Bone marrow (tissue), 2 donors: Measurements from ENCODE around the gene FGGY.
"Not testable (repeated sequence)": the region's sequence is repeated elsewhere in the genome, so short reads cannot be mapped to it uniquely, and the experiment has no call there.

ENCODE experiments used
- DNase-seq, 2 donors: peaks; one replicate each; lab custom pipeline; 2025; lab: John Stamatoyannopoulos, UW

The FGGY gene

DNA sequence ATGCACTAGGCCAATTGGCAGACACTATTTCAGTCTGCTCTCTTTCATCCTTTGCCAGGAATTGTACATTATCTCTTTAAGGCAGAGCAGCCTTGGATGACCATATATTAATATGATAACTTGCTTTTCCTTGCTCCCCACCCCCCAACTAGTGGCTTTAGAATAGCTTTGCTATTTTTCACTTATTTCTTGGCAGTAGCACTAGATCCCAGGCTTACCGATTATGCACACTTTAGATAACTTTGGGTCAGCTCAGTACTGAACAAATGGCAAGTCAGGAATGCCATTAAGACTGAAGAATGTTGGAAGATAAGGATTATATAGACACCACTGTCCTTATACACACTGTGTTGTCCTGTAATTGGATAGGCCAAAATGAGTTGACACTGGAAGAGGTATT, 146.4 kb downstream of the FGGY start:
- DNase-seq, result no peak

- DNase-seq, result no peak
These were observed 147.6 kb downstream of the FGGY start for GRCh38 chr1:59444520-59444919.

- DNase-seq, result no peak
These were observed 148.1 kb downstream of the FGGY start for GRCh38 chr1:59445040-59445439.

DNA sequence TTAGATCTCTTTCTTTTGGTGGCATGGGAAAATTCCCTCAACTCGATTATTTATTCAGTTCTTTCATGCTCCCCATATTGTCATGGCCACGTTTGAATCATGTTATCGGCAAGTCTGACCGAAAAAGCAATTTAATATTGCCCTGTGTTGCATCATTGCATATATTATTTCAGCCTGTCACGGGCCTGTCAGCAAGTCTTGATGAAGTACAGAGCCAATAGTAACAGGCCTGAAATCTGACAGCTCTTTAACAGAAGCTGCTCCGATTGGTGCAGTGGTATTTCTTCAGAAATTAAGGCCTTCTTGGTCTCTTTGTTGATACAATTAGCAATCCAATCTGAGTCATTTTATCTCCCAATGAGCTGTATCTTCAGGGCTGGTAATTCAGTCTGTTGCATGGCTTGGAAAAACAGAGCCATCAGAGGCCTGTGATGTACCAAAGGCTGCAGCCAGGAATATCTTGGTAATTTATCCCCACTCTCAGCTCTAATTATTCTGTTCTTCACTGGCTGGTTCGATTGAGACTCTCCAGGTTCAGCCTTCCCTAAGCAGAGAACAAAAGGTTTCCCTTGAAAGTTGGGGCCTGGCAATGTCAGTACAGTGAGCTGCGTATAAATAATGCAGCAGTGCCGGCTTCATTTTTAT, 149.5 kb downstream of the FGGY start:
- no peak for DNase-seq

DNA sequence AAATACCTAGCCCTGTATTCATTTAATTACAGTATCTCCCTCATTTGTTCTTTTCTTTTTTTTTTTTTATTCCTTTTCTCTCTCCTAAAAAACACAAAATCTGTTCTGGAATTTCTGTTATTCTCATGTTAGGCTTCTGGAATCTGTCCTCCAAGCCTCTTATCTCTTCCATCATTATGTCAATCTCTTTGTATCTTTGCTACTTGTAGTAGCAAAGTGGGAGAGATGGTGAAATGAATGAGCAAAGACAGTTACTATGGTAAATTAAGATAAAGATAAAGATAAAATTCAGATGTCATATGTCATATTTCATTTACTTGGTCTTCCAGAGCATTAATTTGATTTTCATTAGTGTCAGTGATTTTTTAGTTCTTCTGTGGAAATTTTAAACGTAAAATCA, 155.1 kb downstream of the FGGY start:
- no peak for DNase-seq

DNA sequence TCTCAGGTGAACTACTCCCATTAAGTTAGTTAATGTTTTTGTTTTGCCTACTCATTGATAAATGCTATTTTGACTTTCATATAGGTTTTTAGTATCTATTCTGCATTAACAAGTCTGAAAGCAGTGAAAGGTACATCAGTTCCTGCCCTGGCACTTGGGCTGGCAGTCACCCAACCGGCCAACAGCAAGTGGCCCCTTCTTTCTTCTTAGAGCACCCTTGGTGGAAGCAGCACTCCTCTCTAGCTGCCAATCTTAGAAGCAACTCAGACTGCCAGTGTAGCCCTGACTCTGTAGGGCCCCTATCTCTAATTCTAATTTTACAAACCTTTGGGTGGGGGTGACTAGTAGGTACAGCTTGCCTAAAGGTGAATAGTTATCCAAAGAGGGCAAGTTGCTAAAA, 155.7 kb downstream of the FGGY start:
- DNase-seq, result no peak

DNA sequence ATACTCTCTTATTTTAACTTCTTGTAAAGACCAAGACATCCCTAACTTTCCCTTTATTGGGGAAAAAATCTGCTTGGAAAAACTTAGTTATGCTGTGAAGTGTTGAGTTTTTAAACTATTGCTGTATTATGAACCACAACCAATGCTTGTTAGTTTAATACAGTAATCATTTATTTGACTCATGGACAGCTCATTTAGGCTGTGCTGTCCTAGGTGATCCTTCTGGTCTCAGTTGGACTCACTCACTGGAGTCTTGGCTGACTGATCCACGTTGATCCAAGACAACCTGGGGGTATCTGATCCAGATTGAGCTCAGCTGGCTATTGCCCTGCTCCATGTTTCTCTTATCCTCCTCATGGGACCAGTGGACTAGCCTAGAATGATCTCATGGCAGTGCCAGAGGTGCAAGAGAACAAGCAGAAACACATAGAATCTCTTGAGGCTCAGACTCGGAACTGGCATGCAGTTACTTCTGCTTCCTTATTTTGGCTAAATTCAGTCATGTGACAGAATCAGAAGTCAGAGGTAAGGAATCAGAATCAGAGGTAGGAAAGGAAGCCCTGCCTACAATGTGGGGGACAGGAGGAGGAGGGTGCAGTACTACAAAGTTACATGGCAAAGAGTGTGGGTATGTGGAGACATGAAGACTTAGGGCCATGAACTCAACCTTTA, 156.5 kb downstream of the FGGY start:
- no peak for DNase-seq

DNA sequence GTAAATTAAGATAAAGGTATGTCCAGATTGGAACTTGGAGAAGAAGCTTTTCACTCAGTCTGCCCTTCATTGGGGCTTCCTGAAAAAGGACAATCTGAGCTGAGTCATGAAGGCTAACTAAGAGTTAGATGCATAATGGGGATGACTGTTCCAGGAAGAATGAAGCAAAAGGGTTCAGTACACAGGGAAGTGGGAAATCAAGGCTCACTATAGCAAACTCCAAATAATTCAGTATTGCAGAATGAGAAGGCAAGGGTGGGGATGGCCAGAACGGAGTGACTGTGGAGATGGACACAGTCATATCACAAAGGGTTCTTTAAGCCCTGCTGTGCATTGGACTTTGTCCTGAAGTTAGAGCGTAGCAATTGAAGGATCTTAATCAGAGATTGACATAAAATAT, 158.3 kb downstream of the FGGY start:
- DNase-seq, result no peak

DNA sequence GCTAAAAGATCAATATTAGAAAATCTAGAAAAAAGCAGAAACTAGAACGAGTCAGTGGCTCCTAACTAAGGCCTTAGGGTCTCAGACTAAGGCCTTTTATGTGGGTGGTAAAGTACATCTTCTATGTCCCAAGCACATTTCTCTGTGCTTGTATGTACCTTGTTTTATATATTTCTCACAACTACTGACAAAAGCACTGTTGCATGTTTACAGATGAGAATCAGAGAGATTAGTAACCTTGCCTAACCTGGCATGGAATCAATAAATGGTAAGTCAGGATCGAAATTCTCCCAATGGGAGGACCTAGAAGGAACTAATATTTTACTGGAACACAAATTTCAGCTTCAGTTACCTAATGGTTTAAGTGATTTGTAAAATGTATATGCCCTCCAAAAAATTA, 160.9 kb downstream of the FGGY start:
- DNase-seq, result no peak

- DNase-seq, result no peak
These were observed 162.0 kb downstream of the FGGY start for GRCh38 chr1:59458884-59459283.

GRCh38 chr1:59462942-59463341, 166.0 kb downstream of the FGGY start:
- not testable (repeated sequence) for DNase-seq

GRCh38 chr1:59465478-59465877, 168.6 kb downstream of the FGGY start:
- DNase-seq, result not testable (repeated sequence)

DNA sequence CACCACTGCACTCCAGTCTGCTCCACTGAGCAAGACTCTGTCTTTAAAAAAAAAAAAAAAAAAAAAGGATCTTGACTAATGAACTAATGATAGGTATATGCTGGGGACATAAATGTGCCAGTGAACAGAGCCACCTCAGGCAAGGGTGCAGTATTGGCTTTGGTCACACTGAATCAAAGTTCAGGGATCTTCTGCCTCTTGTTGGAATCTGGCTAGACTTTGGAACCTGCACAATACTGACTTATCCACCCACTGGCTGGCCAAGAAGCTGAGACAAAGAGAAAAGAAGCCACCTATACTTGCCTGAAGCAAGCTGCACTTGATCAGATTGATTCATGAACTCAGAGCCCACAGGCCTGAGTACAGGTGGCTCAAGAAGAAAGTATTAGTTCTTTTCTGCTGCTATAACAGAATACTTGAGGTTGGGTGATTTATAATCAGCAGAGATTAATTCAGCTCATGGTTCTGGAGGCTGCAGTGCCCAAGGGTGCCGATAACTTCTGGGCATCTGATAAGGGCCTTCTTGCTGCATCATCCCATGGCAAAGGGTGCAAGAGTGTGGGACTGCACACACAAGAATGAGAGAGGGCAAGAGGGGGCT, 172.0 kb downstream of the FGGY start:
- no peak for DNase-seq

- DNase-seq, result not testable (repeated sequence)
These were observed 175.2 kb downstream of the FGGY start for GRCh38 chr1:59471991-59472570.

DNA sequence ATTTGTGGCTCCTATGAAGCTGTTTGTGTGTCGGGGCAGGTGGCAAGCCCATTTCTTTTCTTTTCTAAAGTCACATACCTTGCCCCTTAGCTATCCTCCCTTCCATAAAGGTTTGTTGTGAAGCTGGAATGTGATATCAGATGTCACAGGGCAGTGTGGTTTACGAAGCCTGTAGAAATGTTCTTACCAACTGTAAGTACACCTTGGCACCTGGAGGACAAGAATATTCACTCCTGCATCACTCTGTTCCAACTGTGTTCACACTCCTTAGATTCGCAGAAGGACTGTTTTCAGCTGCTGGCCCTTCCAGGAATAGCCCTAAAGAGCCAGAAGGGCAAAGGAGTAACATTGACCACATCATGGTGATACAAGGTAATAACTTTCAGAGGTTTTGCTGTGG, 176.9 kb downstream of the FGGY start:
- no peak for DNase-seq

- no peak for DNase-seq
These were observed 177.6 kb downstream of the FGGY start for GRCh38 chr1:59474496-59474895.

GRCh38 chr1:59475737-59476136, 178.8 kb downstream of the FGGY start:
- no peak for DNase-seq

- no peak for DNase-seq
These were observed 180.4 kb downstream of the FGGY start for GRCh38 chr1:59477286-59477685.

DNA sequence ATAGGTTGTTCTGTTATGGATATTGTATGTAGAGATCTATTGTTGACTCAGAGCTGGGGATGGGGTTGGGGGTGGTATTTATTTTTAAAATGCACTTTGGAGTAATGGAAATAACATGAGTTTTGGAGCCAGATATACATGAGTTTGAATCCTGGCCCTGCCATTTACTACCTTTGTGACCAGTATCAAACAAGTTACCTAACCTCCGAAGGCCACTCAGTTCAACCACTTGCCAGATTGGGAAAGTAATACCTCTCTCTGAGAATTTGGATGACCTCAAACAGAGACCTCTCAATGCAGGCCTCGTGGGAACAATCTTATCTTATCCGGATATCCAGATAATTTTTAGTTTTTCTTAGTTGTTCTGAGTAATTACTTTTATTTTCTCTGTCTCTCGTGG, 181.0 kb downstream of the FGGY start:
- no peak for DNase-seq

- no peak for DNase-seq
These were observed 181.9 kb downstream of the FGGY start for GRCh38 chr1:59478822-59479221.

DNA sequence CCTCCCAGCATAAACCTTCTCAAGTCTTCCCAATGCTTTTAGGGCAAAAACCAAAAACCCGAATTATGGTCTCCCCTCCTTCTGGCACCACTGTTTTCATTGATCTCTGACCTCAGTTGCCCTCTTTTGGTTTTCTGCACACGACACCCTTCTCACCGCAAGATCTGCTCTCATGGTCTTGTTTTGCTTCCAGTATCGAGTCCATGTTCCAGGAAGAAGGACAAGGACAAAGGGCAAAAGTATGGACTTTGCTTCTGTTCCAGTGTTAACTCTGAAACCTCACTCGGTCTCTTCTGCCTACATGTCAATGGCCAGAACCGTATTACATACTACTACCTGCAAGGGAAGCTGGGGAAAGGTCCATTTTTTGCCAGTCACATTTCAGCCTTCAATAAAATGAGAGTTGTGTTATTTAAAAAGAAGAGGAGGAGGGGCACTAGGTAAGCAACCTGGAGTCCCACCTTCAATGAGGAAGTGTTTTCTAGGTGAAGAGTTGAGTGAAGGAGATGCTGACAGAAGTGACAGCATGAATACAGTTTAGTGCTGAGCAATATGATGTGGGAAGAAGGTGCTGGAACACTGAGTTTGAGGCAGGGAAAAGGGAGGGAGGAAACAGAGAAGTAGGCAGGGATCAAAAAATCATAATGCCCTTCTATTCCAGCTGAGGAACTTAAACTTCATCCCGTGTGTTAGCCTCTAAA, 183.4 kb downstream of the FGGY start:
- no peak for DNase-seq

DNA sequence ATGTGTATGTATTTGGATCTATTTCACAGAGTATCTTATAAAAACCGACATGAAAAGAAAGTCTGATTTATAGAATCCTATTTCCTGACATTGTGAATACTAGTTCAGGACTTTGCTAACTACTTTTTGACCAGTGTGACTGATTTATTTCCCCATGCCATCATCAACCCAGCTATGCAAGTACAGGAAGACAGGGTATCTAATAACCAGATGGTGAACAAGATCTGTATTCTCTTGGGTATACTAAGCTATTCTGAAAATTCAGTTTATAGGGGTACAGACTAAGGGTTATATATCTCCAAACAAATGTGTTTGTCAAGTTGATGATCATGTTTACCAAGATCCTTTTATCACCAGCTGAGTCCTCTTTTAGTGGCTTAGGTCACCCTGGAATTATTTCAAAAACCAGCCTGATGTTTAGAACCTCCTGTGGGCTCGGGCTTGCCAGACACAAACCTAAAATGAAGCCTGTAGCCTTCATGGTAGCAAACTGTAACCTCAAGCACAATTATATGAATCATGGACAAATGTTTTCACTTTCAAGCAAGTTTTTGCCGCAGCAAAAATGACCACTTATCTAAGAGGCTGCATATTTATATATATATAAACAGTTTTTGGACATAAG, 185.1 kb downstream of the FGGY start:
- no peak for DNase-seq
